ENCODE data around the gene CDK9.

Gene CDK9

GRCh38 chr9:127801955-127802575 lies 16.2 kb downstream of the CDK9 start:
- in situ Hi-C loops (cut with MboI; ENCODE audit: low sequenced_read_pairs): no loop called here

- in situ Hi-C loops (cut with MboI; ENCODE audit: low sequenced_read_pairs): no loop called here
These were observed 17.0 kb downstream of the CDK9 start, which contains the start of gene FPGS for GRCh38 chr9:127802576-127803443. Gene FPGS, plus strand, starts transcription at chr9:127802882. Its CDS starts 43 bp downstream, at chr9:127802925.

GRCh38 chr9:127803507-127804352 lies 17.9 kb downstream of the CDK9 start:
- in situ Hi-C loops (cut with MboI; ENCODE audit: low sequenced_read_pairs): no loop called here

GRCh38 chr9:127805620-127806019 lies 19.8 kb downstream of the CDK9 start:
- in situ Hi-C loops (cut with MboI; ENCODE audit: low sequenced_read_pairs): no loop called here

- in situ Hi-C loops (cut with MboI; ENCODE audit: low sequenced_read_pairs): no loop called here
These were observed 21.0 kb downstream of the CDK9 start for GRCh38 chr9:127806871-127807270.

- in situ Hi-C loops (cut with MboI; ENCODE audit: low sequenced_read_pairs): no loop called here
These were observed 22.6 kb downstream of the CDK9 start for GRCh38 chr9:127808347-127809001.

- in situ Hi-C loops (cut with MboI; ENCODE audit: low sequenced_read_pairs): no loop called here
These were observed 23.2 kb downstream of the CDK9 start for GRCh38 chr9:127809002-127809539.

GRCh38 chr9:127809540-127810377 lies 23.9 kb downstream of the CDK9 start:
- in situ Hi-C loops (cut with MboI; ENCODE audit: low sequenced_read_pairs): no loop called here

- in situ Hi-C loops (cut with MboI; ENCODE audit: low sequenced_read_pairs): no loop called here
These were observed 24.7 kb downstream of the CDK9 start for GRCh38 chr9:127810378-127811187.

- in situ Hi-C loops (cut with MboI; ENCODE audit: low sequenced_read_pairs): no loop called here
These were observed 26.2 kb downstream of the CDK9 start for GRCh38 chr9:127812011-127812410.

GRCh38 chr9:127812936-127813675 lies 27.3 kb downstream of the CDK9 start:
- in situ Hi-C loops (cut with MboI; ENCODE audit: low sequenced_read_pairs): no loop called here

- in situ Hi-C loops (cut with MboI; ENCODE audit: low sequenced_read_pairs): no loop called here
These were observed 27.9 kb downstream of the CDK9 start for GRCh38 chr9:127813686-127814226.

GRCh38 chr9:127814619-127815511 lies 29.0 kb downstream of the CDK9 start:
- in situ Hi-C loops (cut with MboI; ENCODE audit: low sequenced_read_pairs): no loop called here

GRCh38 chr9:127815512-127816361 lies 29.9 kb downstream of the CDK9 start:
- in situ Hi-C loops (cut with MboI; ENCODE audit: low sequenced_read_pairs): no loop called here

GRCh38 chr9:127816362-127816725 lies 30.5 kb downstream of the CDK9 start:
- in situ Hi-C loops (cut with MboI; ENCODE audit: low sequenced_read_pairs): no loop called here

- in situ Hi-C loops (cut with MboI; ENCODE audit: low sequenced_read_pairs): no loop called here
These were observed 30.9 kb downstream of the CDK9 start for GRCh38 chr9:127816728-127817127.
